ENCODE results near the gene GREM1.

The GREM1 gene

GRCh38 chr15:32700501-32701150 is 17.2 kb upstream of the GREM1 start:
- TF ChIP-seq CTCF (IDR thresholded peaks at IDR 0.05): no peak
- H3K9me3 Mint-ChIP-seq: peaks cover 9% of the 10 kb centered on the region
- H3K27ac Mint-ChIP-seq: no peak overlapping the region
- H3K4me3 Mint-ChIP-seq: no peak overlapping the region
- DNase-seq: no peak
- peaks cover 19% of the 10 kb centered on the region for H3K36me3 Mint-ChIP-seq (ENCODE audit: low read depth)
- no peaks in the 10 kb centered on the region for H3K27me3 Mint-ChIP-seq (ENCODE audit: low read depth, poor library complexity)
- peaks cover 34% of the 10 kb centered on the region for H3K4me1 Mint-ChIP-seq

GRCh38 chr15:32701863-32702262 is 15.9 kb upstream of the GREM1 start:
- TF ChIP-seq CTCF (IDR thresholded peaks at IDR 0.05): no peak
- Mint-ChIP-seq H3K9me3 (peaks cover 8% of the 10 kb centered on the region), H3K27ac (no peak overlapping the region), H3K4me3 (no peak overlapping the region), H3K4me1 (peaks cover 44% of the 10 kb centered on the region), H3K27me3 (ENCODE audit: low read depth, poor library complexity) (no peaks in the 10 kb centered on the region), H3K36me3 (ENCODE audit: low read depth) (peaks cover 19% of the 10 kb centered on the region)
- no peak for DNase-seq

- no peak for DNase-seq
- peaks cover 48% of the 10 kb centered on the region for H3K4me1 Mint-ChIP-seq
- no peak overlapping the region for H3K4me3 Mint-ChIP-seq
- TF ChIP-seq CTCF (IDR thresholded peaks at IDR 0.05): no peak
- peaks cover 6% of the 10 kb centered on the region for H3K27me3 Mint-ChIP-seq (ENCODE audit: low read depth, poor library complexity)
- H3K36me3 Mint-ChIP-seq (ENCODE audit: low read depth): peaks cover under 1% of the 10 kb centered on the region
- peak overlapping the region; percentile 53 for H3K27ac Mint-ChIP-seq
- no peaks in the 10 kb centered on the region for H3K9me3 Mint-ChIP-seq
Measured at GRCh38 chr15:32704395-32704981, 13.3 kb upstream of the GREM1 start.

- DNase-seq: no peak
- Mint-ChIP-seq H3K4me3 (no peak overlapping the region), H3K4me1 (peaks cover 48% of the 10 kb centered on the region), H3K27ac (no peak overlapping the region), H3K9me3 (no peaks in the 10 kb centered on the region), H3K27me3 (ENCODE audit: low read depth, poor library complexity) (peaks cover 6% of the 10 kb centered on the region), H3K36me3 (ENCODE audit: low read depth) (no peaks in the 10 kb centered on the region)
- TF ChIP-seq CTCF (IDR thresholded peaks at IDR 0.05): no peak
Measured at GRCh38 chr15:32705446-32705845, 12.4 kb upstream of the GREM1 start.

- DNase-seq: no peak
- Mint-ChIP-seq H3K27me3 (ENCODE audit: low read depth, poor library complexity) (peaks cover 6% of the 10 kb centered on the region), H3K36me3 (ENCODE audit: low read depth) (no peaks in the 10 kb centered on the region), H3K4me3 (no peak overlapping the region), H3K4me1 (peaks cover 50% of the 10 kb centered on the region), H3K27ac (no peak overlapping the region), H3K9me3 (no peaks in the 10 kb centered on the region)
- no peak for TF ChIP-seq CTCF (IDR thresholded peaks at IDR 0.05)
Measured at GRCh38 chr15:32706704-32707103, 11.1 kb upstream of the GREM1 start.

GRCh38 chr15:32707436-32707835 is 10.4 kb upstream of the GREM1 start:
- DNase-seq: no peak
- no peak for TF ChIP-seq CTCF (IDR thresholded peaks at IDR 0.05)
- Mint-ChIP-seq H3K36me3 (ENCODE audit: low read depth) (no peaks in the 10 kb centered on the region), H3K27me3 (ENCODE audit: low read depth, poor library complexity) (peaks cover 6% of the 10 kb centered on the region), H3K4me3 (no peak overlapping the region), H3K9me3 (no peaks in the 10 kb centered on the region), H3K4me1 (peaks cover 56% of the 10 kb centered on the region), H3K27ac (no peak overlapping the region)

All from nephron progenitor cell (in vitro differentiated cells).